ENCODE results near the gene C16orf78.

DNA sequence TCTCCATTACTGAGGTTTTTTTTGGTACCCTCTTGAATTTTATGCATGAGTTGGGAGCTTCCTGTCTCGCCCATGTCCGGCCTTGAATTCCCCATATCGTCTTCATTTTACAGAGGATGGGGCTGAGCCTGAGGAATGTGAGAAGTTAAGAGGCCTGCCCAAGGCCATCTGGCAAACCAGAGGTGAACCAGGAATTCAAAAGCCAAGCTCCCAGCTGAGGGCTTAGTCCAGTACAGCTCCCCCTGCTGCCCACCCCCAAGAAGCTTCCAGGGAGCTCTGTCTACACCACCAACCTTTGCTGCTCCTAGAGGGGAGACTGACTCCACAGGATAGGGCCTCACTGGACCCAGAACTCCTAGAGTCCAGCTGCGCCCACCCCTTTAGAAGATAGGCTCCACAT, 20.7 kb upstream of the C16orf78 start:
- no peak for TF ChIP-seq POLR2AphosphoS5 (IDR thresholded peaks at IDR 0.05; ENCODE audit: borderline replicate concordance, low read depth, low read length)
- TF ChIP-seq EZH2 (IDR thresholded peaks at IDR 0.05) = no peak
